T-helper 2 cell treated with Interferon-gamma antibody and Interleukin-4, amounts not matched to agents 100 ng/mL and 5 ng/mL, for 36 hours (primary cell): ENCODE measurements around the gene ECSCR. TPM values are rescaled to one million over a fixed set of nuclear protein-coding genes. Genes with fewer than 3 reads are reported as not detected.
"Not testable (repeated sequence)": the region's sequence is repeated elsewhere in the genome, so short reads cannot be mapped to it uniquely, and the experiment has no call there.

Source experiments
- intact Hi-C: fragments of 100-400 bp; cut with micrococcal nuclease; formaldehyde crosslinking; loops from one replicate; pipeline ENCODE4 v1.15.1; 2023
- total RNA-seq: library from RNA; stranded (reverse); gene quantifications from 2 replicates; pipeline ENCODE4 v1.2.3, GENCODE V29; 2022

Gene ECSCR, protein sequence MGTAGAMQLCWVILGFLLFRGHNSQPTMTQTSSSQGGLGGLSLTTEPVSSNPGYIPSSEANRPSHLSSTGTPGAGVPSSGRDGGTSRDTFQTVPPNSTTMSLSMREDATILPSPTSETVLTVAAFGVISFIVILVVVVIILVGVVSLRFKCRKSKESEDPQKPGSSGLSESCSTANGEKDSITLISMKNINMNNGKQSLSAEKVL
- total RNA-seq: 1.1 and 1.6 TPM in 2 replicates

DNA sequence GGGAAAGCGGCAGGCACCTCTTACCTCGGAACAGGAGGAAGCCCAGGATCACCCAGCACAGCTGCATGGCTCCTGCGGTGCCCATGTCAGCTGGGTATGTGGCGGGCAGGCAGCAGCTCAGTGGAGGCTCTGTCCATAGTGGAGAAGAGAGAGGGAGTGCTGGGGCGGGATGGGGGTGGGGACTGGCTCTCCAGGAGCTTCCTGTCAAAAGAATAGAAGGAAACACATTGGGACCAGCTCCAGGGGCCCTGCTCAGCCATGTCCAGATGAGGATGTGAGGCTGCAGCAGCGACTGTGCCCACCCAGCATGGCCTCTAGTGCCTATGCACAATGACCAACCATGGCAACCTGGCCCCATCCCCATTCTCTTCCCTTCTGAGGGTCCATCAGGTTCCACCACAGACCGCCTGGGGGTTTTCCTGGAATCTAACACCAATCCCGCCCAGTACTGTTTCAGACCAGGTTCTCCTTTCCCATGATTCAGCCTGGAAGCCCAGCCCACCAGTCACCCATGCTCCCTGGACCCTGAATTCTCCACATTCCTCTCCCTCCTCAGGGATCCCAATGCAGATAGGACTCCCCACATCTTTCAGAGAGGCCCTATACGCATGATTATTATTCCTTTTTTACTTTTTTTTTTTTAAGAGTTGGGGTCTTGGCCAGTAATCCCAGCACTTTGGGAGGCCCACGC lies at the start of gene ECSCR:
ECSCR (minus strand) TSS at position 158 of the 691 bp plus-strand sequence; CDS start at position 85, 73 bp downstream.
- intact Hi-C loops: no loop called here

DNA sequence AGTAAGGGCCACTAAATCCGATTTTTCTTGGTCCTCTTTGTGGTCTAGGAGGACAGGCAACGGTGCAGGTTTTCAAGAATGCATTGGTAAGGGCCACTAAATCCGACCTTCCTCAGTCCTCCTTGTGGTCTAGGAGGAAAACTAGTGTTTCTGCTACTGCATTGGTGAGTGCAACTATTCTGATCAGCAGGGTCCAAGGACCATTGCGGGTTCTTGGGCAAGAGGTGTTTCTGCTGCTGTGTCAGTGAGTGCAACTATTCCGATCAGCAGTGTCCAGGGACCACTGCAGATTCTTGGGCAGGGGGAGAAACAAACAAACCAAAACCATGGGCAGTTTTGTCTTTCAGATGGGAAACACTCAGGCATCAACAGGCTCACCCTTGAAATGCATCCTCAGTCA lies 42.2 kb upstream of the ECSCR start:
- intact Hi-C loops: not testable (repeated sequence)

DNA sequence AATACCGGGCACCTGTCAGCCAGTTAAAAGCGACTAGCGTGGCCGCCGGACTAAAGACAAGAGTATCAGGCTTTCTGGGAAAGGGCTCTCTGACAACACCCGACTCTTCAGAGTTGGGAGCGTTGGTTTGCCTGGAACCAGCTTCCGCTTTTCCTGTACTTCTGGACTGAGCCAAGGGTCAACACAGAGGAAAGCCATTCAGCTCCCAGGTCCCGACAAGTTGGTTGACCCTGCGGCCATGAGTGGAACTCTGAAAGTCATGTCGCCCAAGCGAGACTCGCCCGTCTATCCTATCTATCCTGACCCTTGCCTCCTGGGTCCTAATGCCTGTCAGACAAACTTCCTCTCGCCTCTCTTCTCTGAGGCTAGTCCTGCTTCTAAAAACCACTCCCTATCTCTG lies 41.3 kb upstream of the ECSCR start:
- intact Hi-C loops: not testable (repeated sequence)

DNA sequence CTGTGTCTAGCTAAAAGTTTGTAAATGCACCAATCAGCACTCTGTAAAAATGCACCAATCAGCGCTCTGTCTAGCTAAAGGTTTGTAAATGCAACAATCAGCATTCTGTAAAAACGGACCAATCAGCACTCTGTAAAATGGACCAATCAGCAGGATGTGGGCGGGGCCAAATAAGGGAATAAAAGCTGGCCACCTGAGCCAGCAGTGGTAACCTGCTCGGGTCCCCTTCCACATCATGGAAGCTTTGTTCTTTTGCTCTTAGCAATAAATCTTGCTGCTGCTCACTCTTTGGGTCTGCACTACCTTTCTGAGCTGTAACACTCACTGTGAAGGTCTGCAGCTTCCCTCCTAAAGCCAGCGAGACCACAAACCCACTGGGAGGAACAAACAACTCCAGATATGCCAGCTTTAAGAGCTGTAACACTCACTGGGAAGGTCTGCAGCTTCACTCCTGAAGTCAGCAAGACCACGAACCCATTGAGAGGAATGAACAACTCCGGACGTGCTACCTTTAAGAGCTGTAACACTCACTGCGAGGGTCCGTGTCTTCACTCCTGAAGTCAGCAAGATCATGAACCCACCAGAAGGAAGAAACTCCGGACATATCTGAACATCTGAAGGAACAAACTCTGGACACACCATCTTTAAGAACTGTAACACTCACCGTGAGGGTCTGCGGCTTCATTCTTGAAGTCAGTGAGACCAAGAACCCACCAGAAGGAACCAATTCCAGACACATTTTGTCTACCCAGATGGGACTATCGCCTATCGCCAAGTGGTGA lies 40.7 kb upstream of the ECSCR start:
- intact Hi-C loops: not testable (repeated sequence)

DNA sequence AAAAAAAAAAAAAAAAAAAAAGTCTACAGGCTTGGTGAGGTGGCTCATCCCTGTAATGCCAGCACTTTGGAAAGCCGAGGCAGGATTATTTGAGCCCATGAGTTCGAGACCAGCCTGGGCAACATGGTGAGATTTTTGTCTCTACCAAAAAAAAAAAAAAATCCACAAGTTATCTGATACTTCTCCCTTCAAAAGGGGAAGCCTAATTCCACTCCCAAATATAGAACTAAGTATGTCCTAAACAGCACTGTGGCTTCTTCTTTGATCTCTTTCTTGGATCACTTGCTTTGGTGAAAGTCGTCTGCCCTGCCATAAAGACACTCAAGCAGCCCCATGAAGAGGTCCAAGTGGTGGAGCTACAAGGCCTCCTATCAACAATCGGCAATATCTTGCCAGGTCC lies 38.8 kb upstream of the ECSCR start:
- intact Hi-C loops: no loop called here

DNA sequence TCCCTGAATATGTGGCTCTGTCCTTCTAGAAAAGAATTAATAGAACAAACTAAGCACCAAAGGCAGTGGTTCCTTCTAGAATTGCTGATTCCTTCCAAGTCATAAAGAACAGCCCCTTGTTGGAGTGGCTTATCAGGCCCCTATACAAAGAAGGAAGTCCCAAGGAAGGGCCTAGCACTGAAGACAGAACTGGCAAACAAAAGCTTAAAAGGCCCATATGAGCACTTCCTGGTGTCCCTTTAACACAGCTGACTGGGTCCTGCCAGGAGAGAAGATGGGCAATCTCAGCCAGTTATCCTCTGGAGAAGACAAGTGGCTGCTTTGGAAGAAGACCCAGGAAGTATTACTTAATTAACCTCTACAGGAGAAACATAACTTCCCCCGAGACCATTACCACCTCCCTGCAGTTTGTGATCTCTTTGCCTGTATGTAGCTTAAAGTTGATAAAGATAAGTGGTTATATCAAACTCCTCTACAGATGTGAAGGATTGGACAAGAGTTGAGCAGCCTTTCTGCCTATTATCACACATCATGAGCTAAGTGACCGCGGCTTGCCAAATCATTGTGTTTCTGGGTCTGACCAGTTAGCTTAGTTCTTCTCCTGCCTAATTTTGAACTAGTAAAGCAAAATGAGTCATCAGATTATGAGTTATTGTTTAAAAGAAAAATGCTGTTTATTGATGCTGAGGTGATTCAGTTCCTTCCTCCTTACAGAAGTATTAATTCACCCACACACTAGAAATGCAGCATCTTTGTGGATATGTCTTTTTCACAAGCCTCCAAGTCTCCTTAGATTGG lies 33.3 kb upstream of the ECSCR start:
- intact Hi-C loops: no loop called here

DNA sequence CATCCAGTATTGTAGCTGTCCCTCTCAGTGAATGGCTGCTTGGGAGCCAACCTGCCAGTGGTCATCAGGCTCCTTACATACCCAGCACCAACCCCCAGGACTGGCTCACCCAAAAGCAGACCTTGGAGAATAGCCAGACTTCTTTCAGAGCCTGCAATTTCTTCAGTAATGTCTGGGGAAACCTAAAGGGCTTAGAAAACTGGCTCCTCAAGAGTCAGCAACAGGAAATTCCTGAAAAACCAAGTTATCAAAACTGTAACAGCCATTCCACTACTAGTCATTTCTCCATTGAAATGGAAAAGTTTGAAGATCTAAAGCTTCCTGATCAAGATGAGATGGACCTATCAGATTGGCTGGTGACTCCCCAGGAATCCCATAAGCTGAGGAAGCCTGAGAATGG lies 32.3 kb upstream of the ECSCR start:
- intact Hi-C loops: no loop called here

DNA sequence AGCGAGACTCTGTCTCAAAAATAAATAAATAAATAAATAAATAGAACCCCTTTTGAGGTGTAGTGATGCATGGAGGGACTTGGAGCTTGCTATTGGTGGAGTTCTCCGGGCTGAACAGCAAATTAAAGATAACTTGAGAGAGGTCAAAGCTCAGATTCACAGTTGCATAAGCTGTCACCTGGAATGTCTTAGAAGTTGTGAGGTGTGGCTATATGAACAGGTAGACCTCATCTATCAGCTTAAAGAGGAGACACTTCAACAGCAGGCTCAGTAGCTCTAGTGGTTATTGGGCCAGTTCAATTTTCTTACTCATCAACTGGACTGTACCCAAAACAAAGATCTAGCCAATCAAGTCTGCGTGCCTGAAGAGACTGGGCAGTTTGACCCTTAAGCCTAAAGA lies 31.7 kb upstream of the ECSCR start:
- intact Hi-C loops: no loop called here

DNA sequence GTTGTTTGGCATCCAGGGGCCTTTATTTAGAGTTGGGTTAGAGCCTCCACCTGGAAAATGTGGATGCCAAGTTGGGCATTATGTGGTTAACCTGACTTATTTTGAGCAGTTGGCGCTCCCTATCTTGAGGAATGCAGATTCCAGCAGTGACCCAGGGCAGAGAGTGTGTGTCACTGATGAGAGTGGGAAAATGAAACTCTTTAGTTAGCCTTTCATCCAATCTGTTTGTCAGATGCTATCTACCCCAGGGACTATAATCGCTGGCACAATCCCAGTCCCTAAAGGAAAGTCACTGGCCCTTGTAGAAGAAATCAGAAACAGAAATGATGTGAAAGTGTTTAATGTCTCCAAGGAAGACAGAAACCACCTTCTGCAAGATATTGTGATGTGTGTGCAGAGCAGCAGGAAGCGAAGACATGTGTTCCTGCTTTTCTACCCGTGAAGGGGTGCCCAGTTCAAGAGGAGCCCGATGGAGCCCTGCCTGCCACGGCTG lies 30.2 kb upstream of the ECSCR start:
- intact Hi-C loops: no loop called here

DNA sequence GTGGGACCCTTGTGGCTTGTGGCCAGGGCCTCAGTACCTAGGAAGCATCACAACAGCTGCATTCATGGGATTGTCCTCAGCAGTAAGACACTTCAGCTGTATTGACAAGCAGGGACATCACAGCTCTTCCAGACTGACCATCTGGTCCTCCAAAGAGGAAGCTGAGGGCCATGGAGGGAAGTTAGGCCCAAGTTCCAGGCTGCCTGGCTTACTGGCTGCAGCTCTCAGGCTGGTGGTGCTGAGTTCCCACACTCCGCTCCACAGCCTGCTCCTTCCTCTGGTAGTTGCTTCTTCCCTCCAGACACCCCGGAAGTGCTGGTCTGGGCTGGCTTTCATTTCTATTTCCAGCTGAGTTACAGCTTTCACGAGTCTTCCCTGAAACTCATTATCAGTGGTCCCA lies 25.7 kb upstream of the ECSCR start:
- intact Hi-C loops: no loop called here

DNA sequence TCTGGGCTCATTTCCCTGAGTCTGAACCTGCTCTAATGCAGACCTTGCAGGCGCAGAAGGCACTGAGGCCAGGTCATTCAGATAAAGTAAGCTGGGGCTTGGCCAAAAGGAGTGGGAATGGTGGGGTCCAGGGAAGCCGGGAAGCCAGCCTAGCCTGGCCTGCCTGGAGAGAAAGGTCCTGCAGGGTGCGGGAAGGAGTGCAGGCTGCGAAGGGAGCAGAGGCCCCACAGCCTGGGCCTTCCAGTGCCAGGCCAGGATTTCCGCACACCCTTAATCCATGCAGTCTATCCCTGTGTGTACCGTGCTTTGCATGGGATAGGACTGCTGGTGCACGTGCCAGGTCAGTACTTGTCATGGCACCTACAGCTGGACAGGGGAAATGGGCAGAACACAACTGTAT lies 23.7 kb upstream of the ECSCR start:
- intact Hi-C loops: no loop called here

DNA sequence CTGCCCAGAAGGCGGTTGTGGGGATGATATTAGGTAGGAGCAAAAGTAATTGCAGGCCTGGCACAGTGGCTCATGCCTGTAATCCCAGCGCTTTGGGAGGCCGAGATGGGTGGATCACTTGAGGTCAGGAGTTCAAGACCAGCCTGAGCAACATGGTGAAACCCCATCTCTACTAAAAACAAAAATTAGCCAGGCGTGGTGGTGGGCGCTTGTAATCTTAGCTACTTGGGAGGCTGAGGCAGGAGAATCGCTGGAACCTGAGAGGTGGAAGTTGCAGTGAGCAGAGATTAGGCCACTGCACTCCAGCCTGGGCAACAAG lies 20.3 kb upstream of the ECSCR start:
- intact Hi-C loops: loop anchor here (1.0 to 5.0 kb wide), 6 partner anchors 24 to 191 kb away; partner anchors contain the start of genes DNAJC18, MATR3 and UBE2D2

DNA sequence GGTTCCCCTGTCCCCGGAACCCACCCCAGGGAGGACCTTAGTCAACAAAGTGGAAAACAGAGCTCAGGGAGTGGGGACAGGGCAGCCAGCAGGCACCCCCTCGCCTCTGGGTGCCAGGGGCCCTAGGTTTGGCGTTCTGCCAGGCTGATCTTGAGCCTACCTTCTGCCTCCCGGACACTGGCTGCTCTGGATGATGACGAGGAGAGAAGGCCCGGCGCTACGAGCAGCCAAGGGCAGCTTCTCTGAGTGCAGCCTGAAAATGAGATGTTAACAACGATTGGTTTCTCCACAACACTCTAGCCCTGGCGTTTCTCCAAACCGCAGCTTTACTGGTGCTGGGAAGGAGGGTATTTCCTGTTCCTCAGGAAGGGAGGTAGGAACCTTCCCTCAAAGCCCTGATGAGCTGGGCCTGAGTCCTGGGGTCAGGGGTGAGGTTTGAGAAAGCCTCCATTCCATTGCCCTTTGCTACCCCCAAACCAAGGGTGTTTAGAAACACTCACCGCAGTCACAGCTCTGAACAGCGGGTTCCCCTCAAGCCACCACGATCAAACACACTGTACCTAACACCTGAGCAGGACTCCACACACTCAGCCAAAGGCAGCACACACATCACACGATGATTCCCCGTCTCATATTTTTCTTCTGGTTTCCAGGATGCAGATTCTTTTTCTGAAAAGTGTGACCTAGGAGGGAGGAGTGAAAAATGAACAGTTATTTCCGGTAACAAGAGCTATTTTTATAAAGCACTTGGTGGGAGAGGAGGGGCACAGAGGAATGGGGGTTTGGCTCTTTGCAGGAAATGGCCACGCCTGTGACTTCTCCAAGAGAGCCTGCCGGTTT lies 19.7 kb upstream of the ECSCR start, which contains the start of gene STING1:
STING1 (minus strand) TSS at position 709 of the 840 bp plus-strand sequence. CDS start 1,054 bp downstream, outside the sequence.
- intact Hi-C loops: loop anchor here (1.0 to 5.0 kb wide), 6 partner anchors 23 to 190 kb away; partner anchors contain the start of genes DNAJC18, MATR3 and UBE2D2

DNA sequence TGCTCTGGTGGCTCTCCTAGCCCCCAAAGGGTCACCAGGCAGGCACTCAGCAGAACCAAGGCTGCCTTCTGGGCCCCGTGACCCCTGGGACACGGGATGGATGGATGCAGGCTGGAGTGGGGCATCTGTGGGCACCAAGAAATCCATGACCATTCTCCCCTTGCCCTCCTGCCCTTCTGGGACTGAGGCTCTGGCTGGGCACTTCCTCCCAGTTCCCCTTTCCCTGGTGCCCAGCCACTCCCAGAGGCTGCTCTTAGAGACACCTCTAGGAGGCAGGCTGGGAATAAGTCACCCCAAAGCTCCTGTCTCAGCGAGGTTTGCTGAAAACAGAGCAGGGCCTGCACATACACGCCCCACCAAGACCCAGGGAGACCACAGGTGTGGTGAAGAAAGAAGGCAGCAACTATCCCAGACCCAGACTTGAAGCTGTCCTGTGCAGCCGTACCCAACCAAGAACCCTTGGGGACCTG lies 19.1 kb upstream of the ECSCR start:
- intact Hi-C loops: loop anchor here (1.0 to 5.0 kb wide), 7 partner anchors 22 to 189 kb away; partner anchors contain the start of genes DNAJC18, MATR3 and UBE2D2

DNA sequence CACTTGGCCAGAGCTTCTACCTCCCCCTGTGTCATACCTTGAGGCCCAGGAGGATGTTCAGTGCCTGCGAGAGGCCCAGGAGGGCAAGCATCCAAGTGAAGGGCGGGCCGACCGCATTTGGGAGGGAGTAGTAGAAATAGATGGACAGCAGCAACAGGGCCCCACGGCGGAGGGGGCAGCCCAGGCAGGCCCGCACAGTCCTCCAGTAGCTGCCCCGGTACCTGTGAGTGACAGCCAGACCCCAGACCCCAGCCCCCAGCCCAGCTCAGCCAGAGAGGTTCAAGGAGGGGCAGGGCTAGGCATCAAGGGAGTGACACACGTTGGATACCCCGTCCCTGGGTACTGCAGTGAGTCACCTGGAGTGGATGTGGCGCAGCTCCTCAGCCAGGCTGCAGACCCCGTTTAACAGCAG lies 18.6 kb upstream of the ECSCR start:
- intact Hi-C loops: loop anchor here (1.0 to 5.0 kb wide), 2 partner anchors 95 to 189 kb away; partner anchors contain the start of gene MATR3

DNA sequence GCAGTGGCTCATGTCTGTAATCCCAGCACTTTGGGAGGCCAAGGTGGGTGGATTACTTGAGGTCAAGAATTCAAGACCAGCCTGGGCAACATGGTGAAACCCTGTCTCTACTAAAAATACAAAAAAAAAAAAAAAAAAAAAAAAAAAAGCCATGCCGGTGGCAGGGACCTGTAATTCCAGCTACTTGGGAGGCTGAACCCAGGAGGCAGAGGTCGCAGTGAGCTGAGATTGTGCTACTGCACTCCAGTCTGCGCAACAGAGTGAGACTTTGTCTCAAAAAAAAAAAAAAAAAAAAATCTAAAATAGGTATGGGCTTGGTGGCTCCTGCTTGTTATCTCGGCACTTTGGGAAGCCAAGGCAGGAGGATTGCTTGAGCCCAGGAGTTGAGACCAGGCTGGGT lies 17.2 kb upstream of the ECSCR start:
- intact Hi-C loops: loop anchor here (5.0 kb wide), 1 partner anchor 187 kb away; the partner anchor contains the start of gene MATR3

DNA sequence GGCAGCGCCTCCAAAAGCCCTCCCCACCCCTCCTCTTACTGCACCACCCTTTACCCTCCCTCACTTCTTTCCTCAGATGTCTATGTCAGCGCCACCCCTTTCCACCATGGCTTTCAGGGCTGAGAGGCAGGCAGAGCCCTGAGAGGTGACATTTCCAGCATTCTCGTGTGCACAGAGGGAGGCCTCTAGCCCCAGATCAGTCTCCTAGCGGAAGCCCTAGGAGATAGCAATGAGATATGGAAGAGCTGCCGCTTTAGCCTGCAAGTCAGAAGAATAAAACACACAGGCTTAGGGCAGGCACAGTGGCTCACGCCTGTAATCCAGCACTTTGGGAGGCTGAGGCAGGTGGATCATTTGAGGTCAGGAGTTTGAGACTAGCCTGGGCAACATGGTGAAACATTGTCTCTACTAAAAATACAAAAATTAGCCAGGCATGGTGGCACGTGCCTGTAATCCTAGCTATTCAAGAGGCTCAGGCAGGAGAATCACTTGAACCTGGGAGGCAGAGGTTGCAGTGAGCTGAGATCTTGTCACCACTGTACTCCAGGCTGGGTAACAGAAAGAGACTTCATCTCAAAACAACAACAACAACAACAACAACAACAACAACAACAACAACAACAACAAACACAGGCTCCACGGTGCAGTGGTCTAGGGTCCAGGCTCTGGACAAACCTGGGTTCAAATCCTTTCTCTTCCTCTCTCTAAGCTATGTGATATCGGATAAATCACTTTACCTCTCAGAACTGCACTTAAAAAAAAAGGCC lies 16.3 kb upstream of the ECSCR start:
- intact Hi-C loops: not testable (repeated sequence)

DNA sequence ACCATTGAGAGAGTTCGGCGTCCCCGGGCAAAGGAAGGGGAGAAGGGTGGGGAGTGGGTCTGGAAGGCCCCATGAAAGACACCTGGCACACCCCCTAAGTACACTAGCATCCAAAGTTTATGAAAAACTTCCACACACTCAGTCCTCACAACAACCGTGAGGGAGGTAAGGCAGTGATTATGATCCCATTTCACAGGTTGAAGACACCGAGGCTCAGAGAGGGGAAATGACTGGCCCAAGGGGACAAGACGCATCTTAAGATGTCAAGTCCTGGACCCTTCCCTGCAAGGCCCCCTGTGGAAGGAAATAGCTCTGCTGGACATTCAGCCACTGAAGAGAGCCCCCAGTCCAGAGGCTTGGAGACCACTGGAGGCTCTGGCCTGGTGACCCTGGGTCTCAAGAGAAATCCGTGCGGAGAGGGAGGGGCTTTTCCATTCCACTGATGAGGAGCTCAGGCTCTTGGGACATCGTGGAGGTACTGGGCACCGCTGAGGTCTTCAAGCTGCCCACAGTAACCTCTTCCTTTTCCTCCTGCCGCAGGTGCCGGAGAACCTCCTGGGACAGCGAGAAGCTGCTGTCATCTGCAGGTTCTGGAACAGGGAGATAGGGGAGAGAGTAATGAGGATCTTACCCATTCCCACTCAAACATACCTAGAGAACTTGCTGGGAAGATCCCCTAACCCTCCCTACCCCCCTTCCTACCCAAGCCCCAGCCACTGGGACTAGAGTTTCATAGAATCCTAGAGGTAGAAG lies 13.5 kb upstream of the ECSCR start:
- intact Hi-C loops: loop anchor here (2.0 kb wide), 1 partner anchor 17 kb away; no protein-coding TSS in a partner anchor
